Upper lobe of right lung (tissue), 1 donor: ENCODE measurements around the gene STAC. TPM values are rescaled to one million over a fixed set of nuclear protein-coding genes. Genes with fewer than 3 reads are reported as not detected.

Experiments used
- ATAC-seq: fragments of 200-7000 bp; cut with Tn5 transposase; one replicate; pipeline ENCODE4 v1.9.1; 2020; ENCODE audit warnings: mild to moderate bottlenecking, moderate library complexity
- DNase-seq: peaks from one replicate; pipeline ENCODE4 v3.0.0-alpha.2; 2020
- H3K27ac ChIP-seq: fragments of 200-600 bp; one replicate; pipeline ENCODE4 v1.8.0; 2022
- H3K27me3 ChIP-seq: fragments of 200-600 bp; one replicate; pipeline ENCODE4 v1.8.0; 2022; ENCODE audit warnings: mild to moderate bottlenecking
- H3K36me3 ChIP-seq: fragments of 200-600 bp; one replicate; pipeline ENCODE4 v1.8.0; 2022
- H3K4me1 ChIP-seq: fragments of 200-600 bp; one replicate; pipeline ENCODE4 v1.8.0; 2022
- H3K4me3 ChIP-seq: fragments of 200-600 bp; one replicate; pipeline ENCODE4 v1.8.0; 2022; ENCODE audit warnings: mild to moderate bottlenecking
- H3K9me3 ChIP-seq: fragments of 200-600 bp; one replicate; pipeline ENCODE4 v1.8.0; 2022
- intact Hi-C: fragments of 100-400 bp; cut with DNase I; formaldehyde crosslinking; loops from one replicate; pipeline ENCODE4 v1.11.0; 2022
- total RNA-seq: library from RNA; stranded (reverse); fragmentation: NEBNext Ultra II Directional; extraction: Animal tissue kit (Norgen Biotek cat#: 25700); gene quantifications from one replicate; pipeline ENCODE4 v1.2.1, GENCODE V29; 2021
- TF ChIP-seq, protein P1 (sequence below): fragments of 200-600 bp; IDR thresholded peaks from one replicate; pipeline ENCODE4 v1.8.0; 2022; ENCODE audit warnings: antibody characterized with exemption
- donor health status: DM: no; HTN: yes; CAD: no; lungs with severe emphysema.

Gene STAC
- total RNA-seq, 1 donor from 2014 or later = 25.3 TPM

DNA sequence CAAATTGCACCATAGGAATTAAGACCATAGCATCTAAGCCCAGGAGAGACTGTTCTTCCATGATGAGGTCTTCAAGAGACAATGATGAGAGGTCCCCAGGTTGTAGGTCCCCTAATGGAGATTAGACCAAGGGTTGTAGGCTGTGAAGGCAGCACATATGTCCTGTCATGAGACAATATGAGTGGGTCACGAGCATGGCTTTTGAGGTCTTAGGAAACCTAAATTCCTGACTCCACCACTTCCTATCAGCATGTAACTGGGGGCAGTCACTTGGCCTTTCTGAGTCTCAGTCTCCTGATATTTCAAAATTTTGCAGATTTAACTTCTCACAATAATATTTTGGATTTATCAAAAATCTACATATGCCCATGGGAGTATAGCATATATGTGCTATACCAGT is 31.3 kb downstream of the STAC start:
- peak; percentile 73 for ATAC-seq
- no peaks in the 10 kb centered on the region for H3K27me3 ChIP-seq
- no peaks in the 10 kb centered on the region for H3K36me3 ChIP-seq
- TF ChIP-seq, protein P1, sequence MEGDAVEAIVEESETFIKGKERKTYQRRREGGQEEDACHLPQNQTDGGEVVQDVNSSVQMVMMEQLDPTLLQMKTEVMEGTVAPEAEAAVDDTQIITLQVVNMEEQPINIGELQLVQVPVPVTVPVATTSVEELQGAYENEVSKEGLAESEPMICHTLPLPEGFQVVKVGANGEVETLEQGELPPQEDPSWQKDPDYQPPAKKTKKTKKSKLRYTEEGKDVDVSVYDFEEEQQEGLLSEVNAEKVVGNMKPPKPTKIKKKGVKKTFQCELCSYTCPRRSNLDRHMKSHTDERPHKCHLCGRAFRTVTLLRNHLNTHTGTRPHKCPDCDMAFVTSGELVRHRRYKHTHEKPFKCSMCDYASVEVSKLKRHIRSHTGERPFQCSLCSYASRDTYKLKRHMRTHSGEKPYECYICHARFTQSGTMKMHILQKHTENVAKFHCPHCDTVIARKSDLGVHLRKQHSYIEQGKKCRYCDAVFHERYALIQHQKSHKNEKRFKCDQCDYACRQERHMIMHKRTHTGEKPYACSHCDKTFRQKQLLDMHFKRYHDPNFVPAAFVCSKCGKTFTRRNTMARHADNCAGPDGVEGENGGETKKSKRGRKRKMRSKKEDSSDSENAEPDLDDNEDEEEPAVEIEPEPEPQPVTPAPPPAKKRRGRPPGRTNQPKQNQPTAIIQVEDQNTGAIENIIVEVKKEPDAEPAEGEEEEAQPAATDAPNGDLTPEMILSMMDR = no peak
- no peak overlapping the region for H3K4me3 ChIP-seq
- no peak for DNase-seq
- intact Hi-C loops = no loop called here
- H3K4me1 ChIP-seq = no peaks in the 10 kb centered on the region
- H3K27ac ChIP-seq = no peak overlapping the region
- H3K9me3 ChIP-seq = no peaks in the 10 kb centered on the region

DNA sequence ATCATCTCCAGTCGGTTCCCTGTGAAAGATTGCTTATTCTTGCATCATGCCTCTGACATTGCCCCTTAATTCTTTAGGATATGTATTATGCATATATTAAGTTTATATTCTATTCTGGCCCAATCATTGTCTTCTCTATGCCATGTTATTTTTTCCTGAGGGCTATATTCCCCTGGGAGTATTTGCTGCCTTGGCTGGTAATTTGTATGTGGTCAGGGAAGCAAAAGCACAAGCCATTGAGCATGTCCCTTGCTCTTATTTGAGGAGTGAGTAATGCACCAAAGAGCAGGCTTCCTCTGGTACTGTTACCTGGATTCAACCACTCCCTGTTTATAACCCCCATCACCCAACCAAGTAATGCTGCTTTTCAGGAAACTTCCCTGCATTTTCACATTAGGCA is 36.3 kb downstream of the STAC start:
- intact Hi-C loops = no loop called here
- H3K36me3 ChIP-seq = no peaks in the 10 kb centered on the region
- H3K4me1 ChIP-seq = no peaks in the 10 kb centered on the region
- DNase-seq = no peak
- TF ChIP-seq, protein P1 = no peak
- no peak for ATAC-seq
- no peaks in the 10 kb centered on the region for H3K9me3 ChIP-seq
- no peak overlapping the region for H3K4me3 ChIP-seq
- no peaks in the 10 kb centered on the region for H3K27me3 ChIP-seq
- H3K27ac ChIP-seq = no peak overlapping the region

DNA sequence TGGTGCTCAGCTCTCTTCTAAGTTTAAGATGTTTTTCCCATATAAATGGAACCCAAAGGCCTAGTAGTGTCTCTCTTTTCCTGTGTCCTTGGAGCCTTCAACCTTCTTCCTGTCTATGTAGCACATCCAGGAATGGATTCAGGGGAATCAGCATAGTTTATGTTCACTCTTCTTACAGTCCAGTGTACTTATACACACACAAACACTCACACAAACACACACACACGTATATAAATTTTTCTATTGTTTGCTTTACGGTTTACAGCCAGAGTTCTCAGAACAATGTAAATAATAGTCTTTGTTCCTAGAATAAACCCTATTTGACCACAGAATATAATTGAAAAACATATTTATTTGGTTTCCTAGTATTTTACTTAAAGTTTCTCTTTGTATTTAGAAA is 36.9 kb downstream of the STAC start:
- Histone ChIP-seq H3K9me3 (no peaks in the 10 kb centered on the region), H3K27ac (no peak overlapping the region), H3K27me3 (no peaks in the 10 kb centered on the region), H3K36me3 (no peaks in the 10 kb centered on the region), H3K4me3 (no peak overlapping the region), H3K4me1 (no peaks in the 10 kb centered on the region)
- TF ChIP-seq, protein P1 = no peak
- ATAC-seq (no peak), DNase-seq (no peak)
- intact Hi-C loops = no loop called here

DNA sequence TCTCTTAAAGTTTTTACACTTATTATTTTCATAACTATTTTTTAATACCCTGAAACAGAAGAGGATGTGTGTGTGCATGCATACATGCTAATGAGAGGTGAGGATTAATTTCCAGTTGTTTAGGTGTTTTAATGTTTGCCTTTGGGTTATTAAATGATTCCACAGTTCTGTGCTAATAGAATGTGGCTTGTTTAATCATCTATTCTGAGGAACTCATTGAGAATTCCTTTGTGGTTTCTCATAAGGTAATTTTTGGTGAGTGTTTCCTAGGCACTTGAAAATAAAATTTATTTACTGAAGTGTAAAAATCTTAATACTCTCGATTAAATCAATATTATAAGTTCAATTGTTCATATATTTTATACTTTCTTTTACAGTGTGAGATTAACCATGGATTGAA is 38.0 kb downstream of the STAC start:
- intact Hi-C loops = no loop called here
- H3K4me1 ChIP-seq = no peaks in the 10 kb centered on the region
- TF ChIP-seq, protein P1 = no peak
- H3K9me3 ChIP-seq = no peaks in the 10 kb centered on the region
- DNase-seq (no peak), ATAC-seq (no peak)
- H3K27ac ChIP-seq = no peak overlapping the region
- no peaks in the 10 kb centered on the region for H3K36me3 ChIP-seq
- no peak overlapping the region for H3K4me3 ChIP-seq
- no peaks in the 10 kb centered on the region for H3K27me3 ChIP-seq

DNA sequence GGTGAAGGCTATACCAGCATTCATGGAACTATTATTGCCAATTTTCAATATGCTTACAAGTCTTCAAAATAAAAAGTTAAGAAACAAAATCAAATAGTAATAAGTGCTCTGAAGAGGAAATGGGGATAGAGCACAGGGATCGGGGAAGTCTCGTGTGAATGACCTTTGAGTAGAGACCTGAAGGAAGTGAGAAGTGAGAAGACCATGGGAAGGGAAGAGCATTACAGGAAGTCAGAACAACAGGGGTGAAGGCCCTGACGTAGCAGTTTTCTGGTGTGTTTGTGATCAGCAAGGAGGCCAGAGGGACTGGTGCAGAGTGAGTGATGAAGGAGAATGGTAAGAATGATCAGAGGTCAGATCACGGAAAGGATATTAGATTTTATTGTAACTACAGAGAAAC is 48.1 kb downstream of the STAC start:
- H3K36me3 ChIP-seq = no peaks in the 10 kb centered on the region
- DNase-seq = no peak
- H3K27me3 ChIP-seq = no peaks in the 10 kb centered on the region
- intact Hi-C loops = no loop called here
- H3K4me1 ChIP-seq = no peaks in the 10 kb centered on the region
- no peak overlapping the region for H3K27ac ChIP-seq
- TF ChIP-seq, protein P1 = no peak
- no peaks in the 10 kb centered on the region for H3K9me3 ChIP-seq
- no peak overlapping the region for H3K4me3 ChIP-seq
- peak; percentile 77 for ATAC-seq

DNA sequence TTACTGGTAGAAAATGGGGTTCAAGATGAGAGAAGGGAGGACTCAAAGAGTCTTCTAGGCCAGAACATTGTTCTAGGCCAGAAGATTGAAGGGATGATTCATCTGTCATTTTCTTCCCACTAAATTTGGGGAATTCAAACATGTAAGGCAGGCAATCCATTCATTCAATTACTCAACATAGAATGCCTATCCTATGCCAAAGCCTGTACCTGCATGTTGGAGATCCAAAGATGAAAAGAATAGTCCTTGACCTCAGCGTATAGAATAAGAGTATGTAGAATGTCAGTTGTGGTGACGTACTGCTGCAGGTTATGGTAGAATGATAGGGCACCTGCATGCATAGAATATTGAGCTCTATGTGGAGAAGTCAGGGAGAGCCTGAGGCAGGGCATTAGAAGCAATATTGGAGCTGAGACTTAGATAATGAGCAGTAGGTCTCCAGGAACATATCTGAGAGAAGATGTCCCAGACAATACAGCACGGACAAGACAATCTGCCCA is 49.7 kb downstream of the STAC start:
- no peaks in the 10 kb centered on the region for H3K9me3 ChIP-seq
- no peak overlapping the region for H3K4me3 ChIP-seq
- intact Hi-C loops = no loop called here
- TF ChIP-seq, protein P1 = no peak
- DNase-seq (no peak), ATAC-seq (no peak)
- peaks cover 6% of the 10 kb centered on the region for H3K4me1 ChIP-seq
- no peak overlapping the region for H3K27ac ChIP-seq
- H3K27me3 ChIP-seq = no peaks in the 10 kb centered on the region
- no peaks in the 10 kb centered on the region for H3K36me3 ChIP-seq
